Progenitor cell of endocrine pancreas (in vitro differentiated cells): ENCODE measurements around the gene RAB18. TPM values are rescaled to one million over a fixed set of nuclear protein-coding genes. Genes with fewer than 3 reads are reported as not detected.
"Not testable (repeated sequence)": the region's sequence is repeated elsewhere in the genome, so short reads cannot be mapped to it uniquely, and the experiment has no call there.

Experiments used
- DNase-seq: peaks from one replicate; pipeline ENCODE4 v3.0.0; 2021; ENCODE audit warnings: low spot score; ENCODE audit not compliant: unreplicated experiment
- H3K27ac Mint-ChIP-seq: 2 replicates; pipeline ENCODE4 v1.8.0; 2021; ENCODE audit warnings: mild to moderate bottlenecking, moderate library complexity, mixed read lengths
- H3K27me3 Mint-ChIP-seq: 2 replicates; pipeline ENCODE4 v1.8.0; 2021; ENCODE audit warnings: mixed read lengths
- H3K36me3 Mint-ChIP-seq: 2 replicates; pipeline ENCODE4 v1.8.0; 2022; ENCODE audit warnings: mixed read lengths; ENCODE audit not compliant: insufficient read depth
- H3K4me1 Mint-ChIP-seq: 2 replicates; pipeline ENCODE4 v1.8.0; 2021; ENCODE audit warnings: low read depth, mixed read lengths
- H3K4me3 Mint-ChIP-seq: 2 replicates; pipeline ENCODE4 v1.8.0; 2021; ENCODE audit warnings: low read depth, mild to moderate bottlenecking, moderate library complexity, mixed read lengths
- H3K9me3 Mint-ChIP-seq: 2 replicates; pipeline ENCODE4 v1.8.0; 2021; ENCODE audit warnings: low read depth, mixed read lengths
- total RNA-seq: library from RNA; stranded (reverse); gene quantifications from 2 replicates; pipeline ENCODE4 v1.2.1, GENCODE V29; 2021
- TF ChIP-seq, protein P1 (sequence below): fragments of 200-600 bp; sonication (generic); IDR thresholded peaks from one replicate; pipeline ENCODE4 v1.5.0; 2021; ENCODE audit warnings: antibody characterized with exemption, mild to moderate bottlenecking; ENCODE audit not compliant: unreplicated experiment

Gene RAB18
- total RNA-seq, 1 donor from 2014 or later: 81.0 TPM

DNA sequence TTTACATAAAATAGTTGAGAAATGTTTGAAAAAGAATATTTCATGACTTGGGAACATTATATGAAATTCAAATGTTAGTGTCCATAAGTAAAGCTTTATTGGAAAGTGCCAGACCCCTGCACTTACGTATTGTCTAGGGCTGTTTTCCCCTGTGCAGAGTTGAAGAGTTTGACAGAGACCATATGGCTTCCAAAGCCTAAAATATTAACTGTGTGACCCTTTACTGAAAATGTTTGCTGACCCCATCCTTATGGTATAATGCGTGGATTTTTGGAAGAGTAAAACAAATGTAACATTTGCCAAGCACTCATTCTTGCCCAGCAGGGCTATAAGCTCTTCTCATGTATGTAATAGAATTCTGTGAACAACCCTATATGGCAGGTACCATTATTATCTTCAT lies 40.1 kb upstream of the RAB18 start:
- peaks cover 3% of the 10 kb centered on the region for H3K9me3 Mint-ChIP-seq
- no peak for DNase-seq
- H3K27me3 Mint-ChIP-seq: peaks cover 3% of the 10 kb centered on the region
- no peak overlapping the region for H3K4me3 Mint-ChIP-seq
- no peaks in the 10 kb centered on the region for H3K36me3 Mint-ChIP-seq
- no peak overlapping the region for H3K27ac Mint-ChIP-seq
- TF ChIP-seq, protein P1, sequence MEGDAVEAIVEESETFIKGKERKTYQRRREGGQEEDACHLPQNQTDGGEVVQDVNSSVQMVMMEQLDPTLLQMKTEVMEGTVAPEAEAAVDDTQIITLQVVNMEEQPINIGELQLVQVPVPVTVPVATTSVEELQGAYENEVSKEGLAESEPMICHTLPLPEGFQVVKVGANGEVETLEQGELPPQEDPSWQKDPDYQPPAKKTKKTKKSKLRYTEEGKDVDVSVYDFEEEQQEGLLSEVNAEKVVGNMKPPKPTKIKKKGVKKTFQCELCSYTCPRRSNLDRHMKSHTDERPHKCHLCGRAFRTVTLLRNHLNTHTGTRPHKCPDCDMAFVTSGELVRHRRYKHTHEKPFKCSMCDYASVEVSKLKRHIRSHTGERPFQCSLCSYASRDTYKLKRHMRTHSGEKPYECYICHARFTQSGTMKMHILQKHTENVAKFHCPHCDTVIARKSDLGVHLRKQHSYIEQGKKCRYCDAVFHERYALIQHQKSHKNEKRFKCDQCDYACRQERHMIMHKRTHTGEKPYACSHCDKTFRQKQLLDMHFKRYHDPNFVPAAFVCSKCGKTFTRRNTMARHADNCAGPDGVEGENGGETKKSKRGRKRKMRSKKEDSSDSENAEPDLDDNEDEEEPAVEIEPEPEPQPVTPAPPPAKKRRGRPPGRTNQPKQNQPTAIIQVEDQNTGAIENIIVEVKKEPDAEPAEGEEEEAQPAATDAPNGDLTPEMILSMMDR: no peak
- peaks cover 3% of the 10 kb centered on the region for H3K4me1 Mint-ChIP-seq

DNA sequence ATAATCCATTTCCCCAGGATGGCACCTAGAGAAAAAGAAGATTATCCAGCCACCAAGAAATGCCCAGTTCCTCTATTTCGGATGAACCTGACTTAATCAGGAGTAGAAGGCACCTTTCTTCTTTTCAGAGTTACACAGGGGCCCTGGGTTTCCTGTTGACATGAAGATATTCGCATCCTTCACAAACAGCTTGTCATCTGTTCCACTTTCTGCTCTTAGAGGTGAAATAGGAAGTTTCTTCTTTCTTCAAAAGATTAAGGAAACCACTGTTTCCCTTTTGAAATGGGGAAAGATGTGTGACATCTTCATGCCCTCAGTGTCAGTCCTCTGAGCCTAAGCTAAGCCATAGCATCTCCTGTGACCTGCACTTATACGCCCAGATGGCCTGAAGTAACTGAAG lies 39.1 kb upstream of the RAB18 start:
- H3K9me3 Mint-ChIP-seq: peaks cover 3% of the 10 kb centered on the region
- no peak overlapping the region for H3K27ac Mint-ChIP-seq
- no peak overlapping the region for H3K4me3 Mint-ChIP-seq
- DNase-seq: no peak
- TF ChIP-seq, protein P1: no peak
- peaks cover 3% of the 10 kb centered on the region for H3K4me1 Mint-ChIP-seq
- no peaks in the 10 kb centered on the region for H3K36me3 Mint-ChIP-seq
- peaks cover 3% of the 10 kb centered on the region for H3K27me3 Mint-ChIP-seq

DNA sequence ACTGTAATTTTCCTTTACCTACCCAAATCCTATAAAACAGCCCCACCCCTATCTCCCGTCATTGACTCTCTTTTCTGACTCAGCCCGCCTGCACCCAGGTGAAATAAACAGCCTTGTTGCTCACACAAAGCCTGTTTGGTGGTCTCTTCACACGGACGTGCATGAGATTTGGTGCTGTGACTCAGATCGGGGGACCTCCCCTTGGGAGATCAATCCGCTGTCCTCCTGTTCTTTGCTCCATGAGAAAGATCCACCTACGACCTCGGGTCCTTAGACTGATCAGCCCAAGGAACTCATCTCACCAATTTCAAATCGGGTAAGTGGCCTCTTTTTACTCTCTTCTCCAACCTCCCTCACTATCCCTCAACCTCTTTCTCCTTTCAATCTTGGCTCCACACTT lies 38.5 kb upstream of the RAB18 start:
- H3K9me3 Mint-ChIP-seq, H3K27ac Mint-ChIP-seq, H3K27me3 Mint-ChIP-seq, H3K36me3 Mint-ChIP-seq, H3K4me1 Mint-ChIP-seq, DNase-seq, H3K4me3 Mint-ChIP-seq: not testable (repeated sequence)

DNA sequence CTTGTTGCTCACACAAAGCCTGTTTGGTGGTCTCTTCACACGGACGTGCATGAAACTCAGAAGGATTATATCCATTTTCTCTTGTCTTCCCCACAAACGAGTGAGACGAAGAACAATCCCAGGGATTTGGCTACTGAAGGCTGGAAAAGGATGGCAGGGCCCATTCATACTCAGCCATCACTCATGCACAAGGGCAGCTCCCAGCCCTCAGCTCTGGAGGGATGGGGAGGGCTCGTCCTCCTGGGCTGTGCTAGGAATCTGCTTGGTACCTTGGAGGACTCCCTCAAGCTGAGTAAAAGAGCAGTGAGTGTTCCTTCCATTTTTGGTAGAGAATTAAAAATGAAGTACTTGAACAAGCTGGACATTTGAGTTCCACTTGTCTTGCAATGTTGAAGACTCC lies 33.2 kb upstream of the RAB18 start:
- no peaks in the 10 kb centered on the region for H3K36me3 Mint-ChIP-seq
- no peaks in the 10 kb centered on the region for H3K4me1 Mint-ChIP-seq
- peaks cover 6% of the 10 kb centered on the region for H3K27me3 Mint-ChIP-seq
- peaks cover 3% of the 10 kb centered on the region for H3K9me3 Mint-ChIP-seq
- no peak overlapping the region for H3K4me3 Mint-ChIP-seq
- no peak overlapping the region for H3K27ac Mint-ChIP-seq
- no peak for DNase-seq
- TF ChIP-seq, protein P1: no peak

DNA sequence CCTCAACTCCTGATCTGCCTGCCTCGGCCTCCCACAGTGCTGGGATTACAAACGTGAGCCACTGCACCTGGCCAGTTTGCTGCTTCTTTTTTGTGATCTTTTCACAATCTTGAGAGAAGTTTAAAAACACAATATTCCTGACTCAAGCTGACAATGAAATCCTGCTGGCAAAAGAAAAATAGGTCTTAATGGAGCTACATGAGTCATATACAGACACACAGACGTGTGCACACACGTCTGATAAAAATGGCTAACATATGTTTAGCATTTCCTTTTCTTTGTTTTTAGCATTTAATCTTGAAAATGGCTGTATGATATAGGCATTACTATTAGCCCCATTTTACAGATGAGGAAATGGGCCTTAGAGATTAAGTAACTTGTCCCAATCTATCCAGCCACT lies 29.4 kb upstream of the RAB18 start:
- H3K27me3 Mint-ChIP-seq: peaks cover 4% of the 10 kb centered on the region
- H3K27ac Mint-ChIP-seq: no peak overlapping the region
- no peaks in the 10 kb centered on the region for H3K4me1 Mint-ChIP-seq
- DNase-seq: no peak
- no peak overlapping the region for H3K4me3 Mint-ChIP-seq
- TF ChIP-seq, protein P1: no peak
- H3K9me3 Mint-ChIP-seq: no peaks in the 10 kb centered on the region
- no peaks in the 10 kb centered on the region for H3K36me3 Mint-ChIP-seq

DNA sequence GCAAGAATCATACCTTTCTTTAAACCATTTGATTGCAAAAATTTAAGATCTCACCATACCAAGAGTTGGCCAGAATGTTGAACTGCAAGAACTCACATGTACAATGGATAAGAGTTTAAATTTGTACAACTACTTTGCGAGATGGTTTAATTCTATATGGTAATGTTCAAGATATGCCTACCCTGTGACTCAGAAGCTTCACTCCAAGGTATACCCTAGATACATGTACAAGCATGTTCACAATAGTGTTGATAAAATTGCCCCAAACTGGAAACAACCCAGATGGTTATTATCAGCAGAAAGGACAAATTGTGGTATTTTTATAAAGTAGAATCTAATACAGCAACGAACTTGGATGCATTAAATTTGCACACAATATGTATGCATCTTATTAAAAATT lies 25.1 kb upstream of the RAB18 start:
- no peak overlapping the region for H3K27ac Mint-ChIP-seq
- peaks cover 6% of the 10 kb centered on the region for H3K4me1 Mint-ChIP-seq
- no peaks in the 10 kb centered on the region for H3K27me3 Mint-ChIP-seq
- no peak for DNase-seq
- no peaks in the 10 kb centered on the region for H3K36me3 Mint-ChIP-seq
- H3K4me3 Mint-ChIP-seq: no peak overlapping the region
- TF ChIP-seq, protein P1: no peak
- H3K9me3 Mint-ChIP-seq: no peaks in the 10 kb centered on the region
